Testis (tissue), 3 donors: ENCODE results near the gene RNU4-1. TPM values are rescaled to one million over a fixed set of nuclear protein-coding genes. Genes with fewer than 3 reads are reported as not detected.
"Not testable (repeated sequence)": the region's sequence is repeated elsewhere in the genome, so short reads cannot be mapped to it uniquely, and the experiment has no call there.

Experiments
- DNase-seq: peaks from one replicate; pipeline ENCODE4 v3.0.0-alpha.2; 2019
- H3K27ac ChIP-seq, 2 donors: fragments of 200-600 bp; sonication (generic); one replicate each; pipeline ENCODE4 v1.5.1; 2019
- H3K27me3 ChIP-seq: fragments of 200-600 bp; sonication (generic); one replicate; pipeline ENCODE4 v1.5.1; 2019
- H3K36me3 ChIP-seq: fragments of 200-600 bp; sonication (generic); one replicate; pipeline ENCODE4 v1.5.1; 2017; ENCODE audit warnings: low read depth; ENCODE audit errors: missing control alignments
- H3K4me1 ChIP-seq: fragments of 200-600 bp; sonication (generic); one replicate; pipeline ENCODE4 v1.5.1; 2019
- H3K4me3 ChIP-seq, 2 donors: fragments of 200-600 bp; sonication (generic); one replicate each; pipeline ENCODE4 v1.5.1; 2017 to 2019
- H3K9me3 ChIP-seq: fragments of 200-600 bp; sonication (generic); one replicate; pipeline ENCODE4 v1.5.1; 2017
- POLR2A ChIP-seq: fragments of 450-650 bp; IDR thresholded peaks from one replicate; pipeline ENCODE4 v1.6.1; 2017; ENCODE audit warnings: antibody characterized with exemption, mild to moderate bottlenecking, moderate library complexity
- WGBS, 2 donors: methylation state at CpG; one replicate each; pipeline ENCODE4 v1.1.5; 2018; 5-methylcytosine and 5-hydroxymethylcytosine counted together
- intact Hi-C: fragments of 100-400 bp; cut with DNase I; formaldehyde crosslinking; loops from one replicate; pipeline ENCODE4 v1.15.1; 2023; ENCODE audit warnings: low total_unique reads
- polyA plus RNA-seq: library from polyadenylated mRNA; stranded (reverse); fragments of 350-450 nt; fragmentation: Illumina TruSeq; extraction: RNeasy Lipid Tissue Mini Kit (QIAGEN cat#74804); gene quantifications from one replicate; pipeline ENCODE4 v1.2.3, GENCODE V29; 2014; ENCODE audit warnings: low read depth, low replicate concordance; ENCODE audit not compliant: insufficient read depth
- total RNA-seq, 2 donors: library from RNA; depleted of rRNA; stranded (reverse); fragments of >200 nt; gene quantifications; one replicate each; pipeline ENCODE4 v1.2.3, GENCODE V29; 2016
- TF ChIP-seq, protein P1 (sequence below), 3 experiments: fragments of 450-650 bp in 2 of 3; fragments of 200-600 bp in 1 of 3; sonication (generic) in 1 of 3; IDR thresholded peaks; one replicate each; pipeline ENCODE4 v1.5.1; 2016 to 2019; ENCODE audit warnings: antibody characterized with exemption in 3 of 3, mild to moderate bottlenecking in 2 of 3, moderate library complexity in 1 of 3

The RNU4-1 gene
- total and polyA plus RNA-seq, 3 donors from 2014 or later = under 0.01 TPM; not detected in 1

DNA sequence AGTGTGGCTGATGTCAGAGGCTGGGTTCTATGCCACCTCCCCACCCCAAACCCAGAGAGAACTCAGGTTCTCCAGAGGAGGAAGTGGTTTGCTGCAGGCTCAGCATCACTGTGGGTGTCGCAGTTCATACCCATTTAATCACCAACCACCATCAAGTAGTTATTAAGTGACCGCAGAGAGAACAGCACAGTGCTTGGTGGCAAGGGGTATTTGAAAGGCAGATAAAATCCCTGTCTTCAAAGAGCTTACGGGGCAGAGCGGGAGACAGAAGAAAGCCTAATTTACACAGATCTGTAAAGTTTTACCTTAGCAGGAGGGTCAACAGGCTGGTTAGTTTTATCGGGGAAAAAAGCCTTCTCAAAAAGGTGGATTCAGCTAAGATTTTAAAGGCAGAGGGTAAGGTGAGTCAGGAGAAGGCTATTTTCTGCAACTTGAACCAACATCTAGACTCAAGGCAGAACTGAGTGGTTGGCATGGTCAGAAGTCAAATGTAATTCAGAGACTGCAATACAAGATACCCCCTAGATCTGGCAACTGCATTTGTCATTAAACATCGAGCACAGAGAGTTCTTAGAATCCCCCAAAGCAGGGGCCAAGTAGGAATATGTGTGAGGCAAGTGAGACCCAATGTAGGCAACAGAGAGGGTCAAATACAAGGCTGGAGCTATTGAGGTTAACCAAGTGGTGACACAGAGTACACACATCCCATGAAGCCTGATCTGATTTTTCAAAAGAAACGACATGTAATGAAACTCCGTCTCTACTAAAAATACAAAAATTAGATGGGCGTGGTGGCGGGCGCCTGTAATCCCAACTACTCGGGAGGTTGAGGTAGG is 40.7 kb downstream of the RNU4-1 start:
- H3K9me3 ChIP-seq = no peaks in the 10 kb centered on the region
- H3K36me3 ChIP-seq = no peaks in the 10 kb centered on the region
- intact Hi-C loops = no loop called here
- 83 to 93% methylated on average over 12 of the region's 12 CpGs for WGBS, 2 donors
- H3K27me3 ChIP-seq = no peaks in the 10 kb centered on the region
- no peak overlapping the region for H3K27ac ChIP-seq
- TF ChIP-seq, protein P1, sequence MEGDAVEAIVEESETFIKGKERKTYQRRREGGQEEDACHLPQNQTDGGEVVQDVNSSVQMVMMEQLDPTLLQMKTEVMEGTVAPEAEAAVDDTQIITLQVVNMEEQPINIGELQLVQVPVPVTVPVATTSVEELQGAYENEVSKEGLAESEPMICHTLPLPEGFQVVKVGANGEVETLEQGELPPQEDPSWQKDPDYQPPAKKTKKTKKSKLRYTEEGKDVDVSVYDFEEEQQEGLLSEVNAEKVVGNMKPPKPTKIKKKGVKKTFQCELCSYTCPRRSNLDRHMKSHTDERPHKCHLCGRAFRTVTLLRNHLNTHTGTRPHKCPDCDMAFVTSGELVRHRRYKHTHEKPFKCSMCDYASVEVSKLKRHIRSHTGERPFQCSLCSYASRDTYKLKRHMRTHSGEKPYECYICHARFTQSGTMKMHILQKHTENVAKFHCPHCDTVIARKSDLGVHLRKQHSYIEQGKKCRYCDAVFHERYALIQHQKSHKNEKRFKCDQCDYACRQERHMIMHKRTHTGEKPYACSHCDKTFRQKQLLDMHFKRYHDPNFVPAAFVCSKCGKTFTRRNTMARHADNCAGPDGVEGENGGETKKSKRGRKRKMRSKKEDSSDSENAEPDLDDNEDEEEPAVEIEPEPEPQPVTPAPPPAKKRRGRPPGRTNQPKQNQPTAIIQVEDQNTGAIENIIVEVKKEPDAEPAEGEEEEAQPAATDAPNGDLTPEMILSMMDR (IDR thresholded peaks at IDR 0.05) = no peak
- no peak for TF ChIP-seq POLR2A
- peaks cover 34% of the 10 kb centered on the region for H3K4me1 ChIP-seq
- H3K4me3 ChIP-seq = no peak overlapping the region
- no peak for DNase-seq

DNA sequence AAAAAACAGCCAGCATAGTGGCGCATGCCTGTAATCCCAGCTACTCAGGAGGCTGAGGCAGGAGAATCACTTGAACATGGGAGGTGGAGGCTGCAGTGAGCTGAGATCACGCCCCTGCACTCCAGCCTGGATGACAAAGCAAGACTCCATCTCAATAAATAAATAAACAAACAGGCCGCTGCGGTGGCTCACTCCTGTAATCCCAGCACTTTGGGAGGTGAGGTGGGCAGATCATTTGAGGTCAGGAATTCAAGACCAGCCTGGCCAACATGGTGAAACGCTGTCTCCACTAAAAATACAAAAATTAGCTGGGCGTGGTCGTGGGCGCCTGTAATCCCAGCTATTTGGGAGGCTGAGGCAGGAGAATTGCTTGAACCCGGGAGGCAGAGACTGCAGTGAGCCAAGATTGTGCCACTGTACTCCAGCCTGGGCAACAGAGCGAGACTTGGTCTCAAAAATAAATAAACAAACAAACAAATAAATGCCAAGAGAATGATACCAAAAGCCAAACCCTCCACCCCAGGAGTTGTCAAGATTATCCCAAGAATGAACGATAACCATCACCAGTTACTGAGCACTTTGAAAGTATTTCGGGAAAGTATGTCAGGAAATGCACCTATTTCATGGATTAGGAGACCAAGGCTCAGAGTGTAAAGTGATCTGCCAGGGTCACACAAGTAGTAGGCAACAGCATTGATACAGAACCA is 41.5 kb downstream of the RNU4-1 start:
- H3K27me3 ChIP-seq, H3K36me3 ChIP-seq, DNase-seq, H3K27ac ChIP-seq, H3K4me3 ChIP-seq, intact Hi-C loops, H3K9me3 ChIP-seq: not testable (repeated sequence)
- WGBS, 2 donors = 90 to 95% methylated on average over 12 of the region's 12 CpGs
- peaks cover 29% of the 10 kb centered on the region for H3K4me1 ChIP-seq

DNA sequence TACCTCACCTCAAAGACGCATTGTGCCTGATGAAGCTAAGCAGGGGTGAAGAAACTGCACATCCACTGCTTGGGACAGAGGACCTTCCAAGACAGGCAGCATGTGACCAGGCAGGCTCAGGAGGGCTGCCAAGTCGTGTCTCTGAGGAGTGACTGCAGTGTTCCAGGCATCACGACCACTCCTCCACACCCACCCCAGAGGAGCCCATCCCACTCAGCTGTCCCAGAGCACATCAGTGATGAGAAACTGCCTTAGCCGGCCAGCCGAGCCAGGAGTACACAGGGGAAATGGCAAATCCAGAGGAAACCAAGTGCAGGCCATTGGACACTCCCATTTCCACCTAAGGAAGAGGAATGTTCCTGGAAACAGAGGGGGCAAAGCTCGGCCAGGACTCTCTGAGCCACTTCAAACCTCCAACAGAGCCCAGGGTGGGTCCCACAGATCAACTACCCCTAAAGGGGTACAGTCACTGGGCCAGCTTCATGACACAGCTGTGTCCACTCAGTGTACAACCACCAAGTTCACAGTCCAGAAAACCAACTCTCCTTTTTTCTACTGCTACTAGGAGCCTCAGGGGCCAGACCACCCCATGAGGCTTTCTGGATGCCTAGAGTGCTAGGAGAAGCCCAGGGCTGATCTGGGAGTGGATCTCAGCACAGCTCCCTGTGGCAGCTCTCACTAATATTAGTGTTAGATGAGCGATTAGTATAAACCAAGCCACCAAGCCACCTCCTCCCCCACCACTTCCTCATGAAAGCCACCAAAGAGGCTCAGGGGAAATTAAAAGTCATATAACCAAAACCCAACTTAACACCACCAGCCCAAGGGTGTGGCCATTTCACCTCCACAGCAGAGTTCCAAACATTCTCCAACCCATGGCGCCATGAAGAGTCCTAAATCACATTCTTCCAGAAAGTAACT is 42.9 kb downstream of the RNU4-1 start:
- H3K27ac ChIP-seq = peak overlapping the region; percentile 20 to 33
- no peaks in the 10 kb centered on the region for H3K27me3 ChIP-seq
- H3K4me1 ChIP-seq = peaks cover 24% of the 10 kb centered on the region
- H3K9me3 ChIP-seq = no peaks in the 10 kb centered on the region
- 40 to 59% methylated on average over 4 to 8 of the region's 8 CpGs for WGBS, 2 donors
- TF ChIP-seq, protein P1 (IDR thresholded peaks at IDR 0.05) = no peak
- TF ChIP-seq POLR2A = no peak
- intact Hi-C loops = no loop called here
- no peaks in the 10 kb centered on the region for H3K36me3 ChIP-seq
- H3K4me3 ChIP-seq = no peak overlapping the region
- peak; percentile 88 for DNase-seq

DNA sequence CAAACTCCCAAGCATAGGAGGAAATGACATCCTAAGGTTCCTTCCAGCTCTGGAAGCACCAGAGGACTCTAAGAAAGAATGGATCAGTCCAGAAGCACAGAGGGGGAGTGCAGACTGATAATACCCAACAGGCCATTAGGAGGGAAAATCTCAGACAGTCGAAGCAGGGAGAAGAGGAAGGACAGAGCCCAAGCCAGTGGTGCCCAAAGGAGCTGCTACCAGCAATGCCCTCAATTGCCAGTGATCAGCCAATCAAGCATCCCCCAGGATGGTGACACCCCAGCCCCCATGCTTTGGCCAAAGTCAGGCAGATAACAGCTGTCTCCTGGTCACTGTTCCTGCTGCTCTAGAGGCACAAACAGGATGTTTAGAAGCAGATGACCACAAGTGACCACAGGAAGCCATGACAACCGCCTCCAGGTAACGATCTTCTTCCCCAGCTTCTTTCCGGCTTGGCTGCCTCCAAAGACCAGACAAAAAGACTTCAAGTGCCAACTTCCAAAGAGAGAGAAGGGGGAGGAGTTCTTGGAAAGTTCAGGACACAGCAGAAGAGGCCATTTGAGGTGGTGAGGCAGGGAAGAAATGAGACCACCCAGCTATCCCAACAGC is 43.7 kb downstream of the RNU4-1 start:
- no peaks in the 10 kb centered on the region for H3K27me3 ChIP-seq
- H3K4me1 ChIP-seq = peaks cover 28% of the 10 kb centered on the region
- TF ChIP-seq, protein P1 (IDR thresholded peaks at IDR 0.05) = no peak
- TF ChIP-seq POLR2A = no peak
- no peaks in the 10 kb centered on the region for H3K9me3 ChIP-seq
- WGBS, 2 donors = 52 to 59% methylated on average over 4 of the region's 4 CpGs
- intact Hi-C loops = no loop called here
- no peak for DNase-seq
- no peaks in the 10 kb centered on the region for H3K36me3 ChIP-seq
- peak overlapping the region; percentile 20 to 25 for H3K27ac ChIP-seq
- no peak overlapping the region for H3K4me3 ChIP-seq
